Hepatocyte (in vitro differentiated cells): Measurements from ENCODE around the gene PAMR1.

ENCODE experiments used
- CTCF ChIP-seq: fragments of 200-600 bp; sonication (generic); IDR thresholded peaks from 2 replicates; pipeline ENCODE4 v1.5.1; 2016; ENCODE audit warnings: antibody characterized with exemption, mild to moderate bottlenecking; ENCODE audit not compliant: poor library complexity
- EZH2 ChIP-seq: fragments of 200-600 bp; sonication (generic); IDR thresholded peaks from 2 replicates; pipeline ENCODE4 v1.6.1; 2016; ENCODE audit warnings: antibody characterized with exemption, mild to moderate bottlenecking, borderline replicate concordance
- EZH2phosphoT487 ChIP-seq: fragments of 200-600 bp; sonication (generic); IDR thresholded peaks from one replicate; pipeline ENCODE4 v1.6.1; 2018; ENCODE audit warnings: antibody characterized with exemption, mild to moderate bottlenecking, low read depth, moderate library complexity; ENCODE audit not compliant: unreplicated experiment, severe bottlenecking

GRCh38 chr11:35414311-35414710 is 111.1 kb downstream of the PAMR1 start:
- TF ChIP-seq EZH2phosphoT487 (no peak), EZH2 (no peak), CTCF (no peak)
